ENCODE results near the gene JAZF1.

DNA sequence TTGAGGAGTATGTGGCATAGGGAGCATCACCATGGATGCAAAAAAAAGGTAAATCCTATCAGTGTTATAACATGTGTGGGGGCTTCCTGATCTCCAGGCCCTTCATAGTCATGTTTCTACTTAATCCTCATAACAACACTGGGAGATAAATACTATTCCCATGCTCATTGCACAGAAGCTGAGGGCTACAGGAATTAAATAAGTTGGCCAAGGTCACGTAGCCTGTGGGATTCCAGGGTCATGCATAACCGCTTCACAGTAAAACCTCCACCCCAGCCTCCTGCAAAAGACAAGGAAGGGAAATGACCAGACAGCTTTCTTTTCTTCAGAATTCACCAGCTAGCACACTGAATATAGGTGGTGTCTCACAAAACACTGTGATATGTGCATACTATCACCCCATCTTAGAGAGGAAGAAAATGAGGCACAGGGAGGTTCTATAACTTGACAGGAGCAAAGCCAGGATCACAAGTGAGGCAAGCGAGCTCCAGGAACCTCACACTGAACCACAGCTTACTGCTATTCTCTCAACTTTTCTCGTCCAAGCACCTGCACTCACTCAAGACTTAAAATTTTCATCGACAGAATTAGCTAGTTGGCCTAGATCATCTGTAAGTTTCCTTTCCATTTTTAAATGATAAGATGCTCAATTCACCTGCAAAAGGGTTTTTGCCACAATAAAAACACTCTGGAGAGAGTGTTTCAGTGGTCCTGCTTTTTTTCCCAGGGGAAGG, 13.4 kb downstream of the JAZF1 start:
- TF ChIP-seq, protein P1, sequence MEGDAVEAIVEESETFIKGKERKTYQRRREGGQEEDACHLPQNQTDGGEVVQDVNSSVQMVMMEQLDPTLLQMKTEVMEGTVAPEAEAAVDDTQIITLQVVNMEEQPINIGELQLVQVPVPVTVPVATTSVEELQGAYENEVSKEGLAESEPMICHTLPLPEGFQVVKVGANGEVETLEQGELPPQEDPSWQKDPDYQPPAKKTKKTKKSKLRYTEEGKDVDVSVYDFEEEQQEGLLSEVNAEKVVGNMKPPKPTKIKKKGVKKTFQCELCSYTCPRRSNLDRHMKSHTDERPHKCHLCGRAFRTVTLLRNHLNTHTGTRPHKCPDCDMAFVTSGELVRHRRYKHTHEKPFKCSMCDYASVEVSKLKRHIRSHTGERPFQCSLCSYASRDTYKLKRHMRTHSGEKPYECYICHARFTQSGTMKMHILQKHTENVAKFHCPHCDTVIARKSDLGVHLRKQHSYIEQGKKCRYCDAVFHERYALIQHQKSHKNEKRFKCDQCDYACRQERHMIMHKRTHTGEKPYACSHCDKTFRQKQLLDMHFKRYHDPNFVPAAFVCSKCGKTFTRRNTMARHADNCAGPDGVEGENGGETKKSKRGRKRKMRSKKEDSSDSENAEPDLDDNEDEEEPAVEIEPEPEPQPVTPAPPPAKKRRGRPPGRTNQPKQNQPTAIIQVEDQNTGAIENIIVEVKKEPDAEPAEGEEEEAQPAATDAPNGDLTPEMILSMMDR (IDR thresholded peaks at IDR 0.05; ENCODE audit: low read length): no peak
- no peak for TF ChIP-seq EZH2 (IDR thresholded peaks at IDR 0.05; ENCODE audit: borderline replicate concordance, low read length)

All from OCI-LY1 (cell line).